SK-N-SH treated with all-trans-retinoic acid at 6 μM for 48 hours (cell line): ENCODE results near the gene XPO4.

Source experiments
- ATAC-seq: fragments of 200-7000 bp; cut with Tn5 transposase; 3 replicates; pipeline ENCODE4 v1.9.1; 2020; ENCODE audit warnings: mild to moderate bottlenecking, moderate library complexity
- ARNTL ChIP-seq: fragments of 450-650 bp; formaldehyde crosslinking; IDR thresholded peaks from 2 replicates; pipeline ENCODE4 v1.5.0; 2020; ENCODE audit warnings: low read depth, mild to moderate bottlenecking, moderate library complexity, borderline replicate concordance
- BACH2 ChIP-seq: fragments of 250-450 bp; sonication (Bioruptor Pico); IDR thresholded peaks from 2 replicates; pipeline ENCODE4 v1.9.0; 2021; ENCODE audit warnings: mild to moderate bottlenecking, borderline replicate concordance
- CSDC2 ChIP-seq: fragments of 250-450 bp; sonication (Bioruptor Pico); IDR thresholded peaks from 2 replicates; pipeline ENCODE4 v1.5.0; 2020; ENCODE audit warnings: mild to moderate bottlenecking, moderate library complexity
- ESRRG ChIP-seq: fragments of 250-450 bp; sonication (Bioruptor Pico); IDR thresholded peaks from 2 replicates; pipeline ENCODE4 v1.6.1; 2021; ENCODE audit warnings: mild to moderate bottlenecking
- GLIS3 ChIP-seq: fragments of 250-450 bp; sonication (Bioruptor Pico); IDR thresholded peaks from 2 replicates; pipeline ENCODE4 v1.5.0; 2020; ENCODE audit warnings: mild to moderate bottlenecking, moderate library complexity
- PPARA ChIP-seq: fragments of 250-450 bp; sonication (Bioruptor Pico); IDR thresholded peaks from 2 replicates; pipeline ENCODE4 v1.5.0; 2020; ENCODE audit warnings: mild to moderate bottlenecking, borderline replicate concordance
- RARB ChIP-seq: fragments of 250-450 bp; sonication (Bioruptor Pico); IDR thresholded peaks from 2 replicates; pipeline ENCODE4 v1.8.0; 2021; ENCODE audit warnings: mild to moderate bottlenecking, moderate library complexity
- TCF4 ChIP-seq: fragments of 250-450 bp; sonication (Bioruptor Pico); IDR thresholded peaks from 2 replicates; pipeline ENCODE4 v1.8.0; 2021; ENCODE audit warnings: mild to moderate bottlenecking, moderate library complexity, borderline replicate concordance
- TOX ChIP-seq: fragments of 250-450 bp; sonication (Bioruptor Pico); IDR thresholded peaks from 2 replicates; pipeline ENCODE4 v1.8.0; 2021; ENCODE audit warnings: mild to moderate bottlenecking, moderate library complexity, borderline replicate concordance
- ZC3H10 ChIP-seq: fragments of 250-450 bp; sonication (Bioruptor Pico); IDR thresholded peaks from 2 replicates; pipeline ENCODE4 v1.5.1; 2021; ENCODE audit warnings: mild to moderate bottlenecking, moderate library complexity
- ZFP3 ChIP-seq: fragments of 250-450 bp; sonication (Bioruptor Pico); IDR thresholded peaks from 2 replicates; pipeline ENCODE4 v1.5.0; 2020; ENCODE audit warnings: mild to moderate bottlenecking, moderate library complexity
- ZFP30 ChIP-seq: fragments of 450-650 bp; formaldehyde crosslinking; IDR thresholded peaks from 2 replicates; pipeline ENCODE4 v1.5.0; 2022; ENCODE audit warnings: mild to moderate bottlenecking, moderate library complexity
- ZNF70 ChIP-seq: fragments of 450-650 bp; formaldehyde crosslinking; IDR thresholded peaks from 2 replicates; pipeline ENCODE4 v1.5.0; 2020; ENCODE audit warnings: mild to moderate bottlenecking, moderate library complexity
- ZNF8 ChIP-seq: fragments of 450-650 bp; formaldehyde crosslinking; IDR thresholded peaks from 2 replicates; pipeline ENCODE4 v1.5.0; 2020; ENCODE audit warnings: mild to moderate bottlenecking, moderate library complexity
- TF ChIP-seq, protein P1 (sequence below): fragments of 250-450 bp; sonication (Bioruptor Pico); IDR thresholded peaks from 2 replicates; pipeline ENCODE4 v1.5.1; 2021; ENCODE audit warnings: mild to moderate bottlenecking, moderate library complexity
- TF ChIP-seq, protein P2 (sequence below): fragments of 250-450 bp; sonication (Bioruptor Pico); IDR thresholded peaks from 2 replicates; pipeline ENCODE4 v1.5.1; 2020; ENCODE audit warnings: low read depth, mild to moderate bottlenecking, moderate library complexity
- TF ChIP-seq, protein P3 (sequence below): fragments of 250-450 bp; sonication (Bioruptor Pico); IDR thresholded peaks from 2 replicates; pipeline ENCODE4 v1.5.0; 2020; ENCODE audit warnings: mild to moderate bottlenecking, moderate library complexity
- TF ChIP-seq, protein P4 (sequence below): fragments of 250-450 bp; sonication (Bioruptor Pico); IDR thresholded peaks from 2 replicates; pipeline ENCODE4 v1.8.0; 2020; ENCODE audit warnings: mild to moderate bottlenecking, moderate library complexity, borderline replicate concordance

The XPO4 gene

DNA sequence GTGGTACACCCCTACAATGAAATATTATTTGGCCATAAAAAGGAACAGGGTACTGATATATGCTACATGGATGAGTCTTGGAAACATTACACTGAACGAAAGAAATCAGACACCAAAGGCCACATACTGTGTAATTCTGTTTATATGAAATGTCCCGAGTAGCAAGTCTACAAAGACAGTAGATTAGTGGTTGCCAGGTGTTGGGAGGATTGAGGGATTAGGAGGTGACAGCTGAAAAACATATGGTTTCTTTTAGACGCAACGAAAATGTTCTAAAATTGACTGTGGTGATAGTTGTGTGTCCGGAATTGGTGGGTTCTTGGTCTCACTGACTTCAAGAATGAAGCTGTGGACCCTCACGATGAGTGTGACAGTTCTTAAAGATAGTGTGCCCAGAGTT lies 163.9 kb downstream of the XPO4 start (continued):
- TF ChIP-seq, protein P1, sequence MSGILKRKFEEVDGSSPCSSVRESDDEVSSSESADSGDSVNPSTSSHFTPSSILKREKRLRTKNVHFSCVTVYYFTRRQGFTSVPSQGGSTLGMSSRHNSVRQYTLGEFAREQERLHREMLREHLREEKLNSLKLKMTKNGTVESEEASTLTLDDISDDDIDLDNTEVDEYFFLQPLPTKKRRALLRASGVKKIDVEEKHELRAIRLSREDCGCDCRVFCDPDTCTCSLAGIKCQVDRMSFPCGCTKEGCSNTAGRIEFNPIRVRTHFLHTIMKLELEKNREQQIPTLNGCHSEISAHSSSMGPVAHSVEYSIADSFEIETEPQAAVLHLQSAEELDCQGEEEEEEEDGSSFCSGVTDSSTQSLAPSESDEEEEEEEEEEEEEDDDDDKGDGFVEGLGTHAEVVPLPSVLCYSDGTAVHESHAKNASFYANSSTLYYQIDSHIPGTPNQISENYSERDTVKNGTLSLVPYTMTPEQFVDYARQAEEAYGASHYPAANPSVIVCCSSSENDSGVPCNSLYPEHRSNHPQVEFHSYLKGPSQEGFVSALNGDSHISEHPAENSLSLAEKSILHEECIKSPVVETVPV (CRISPR knock-in tag), result no peak
- TF ChIP-seq, protein P2, sequence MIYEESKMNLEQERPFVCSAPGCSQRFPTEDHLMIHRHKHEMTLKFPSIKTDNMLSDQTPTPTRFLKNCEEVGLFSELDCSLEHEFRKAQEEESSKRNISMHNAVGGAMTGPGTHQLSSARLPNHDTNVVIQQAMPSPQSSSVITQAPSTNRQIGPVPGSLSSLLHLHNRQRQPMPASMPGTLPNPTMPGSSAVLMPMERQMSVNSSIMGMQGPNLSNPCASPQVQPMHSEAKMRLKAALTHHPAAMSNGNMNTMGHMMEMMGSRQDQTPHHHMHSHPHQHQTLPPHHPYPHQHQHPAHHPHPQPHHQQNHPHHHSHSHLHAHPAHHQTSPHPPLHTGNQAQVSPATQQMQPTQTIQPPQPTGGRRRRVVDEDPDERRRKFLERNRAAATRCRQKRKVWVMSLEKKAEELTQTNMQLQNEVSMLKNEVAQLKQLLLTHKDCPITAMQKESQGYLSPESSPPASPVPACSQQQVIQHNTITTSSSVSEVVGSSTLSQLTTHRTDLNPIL (CRISPR knock-in tag), result no peak
- TF ChIP-seq BACH2 (CRISPR knock-in tag) (no peak), ESRRG (no peak)

DNA sequence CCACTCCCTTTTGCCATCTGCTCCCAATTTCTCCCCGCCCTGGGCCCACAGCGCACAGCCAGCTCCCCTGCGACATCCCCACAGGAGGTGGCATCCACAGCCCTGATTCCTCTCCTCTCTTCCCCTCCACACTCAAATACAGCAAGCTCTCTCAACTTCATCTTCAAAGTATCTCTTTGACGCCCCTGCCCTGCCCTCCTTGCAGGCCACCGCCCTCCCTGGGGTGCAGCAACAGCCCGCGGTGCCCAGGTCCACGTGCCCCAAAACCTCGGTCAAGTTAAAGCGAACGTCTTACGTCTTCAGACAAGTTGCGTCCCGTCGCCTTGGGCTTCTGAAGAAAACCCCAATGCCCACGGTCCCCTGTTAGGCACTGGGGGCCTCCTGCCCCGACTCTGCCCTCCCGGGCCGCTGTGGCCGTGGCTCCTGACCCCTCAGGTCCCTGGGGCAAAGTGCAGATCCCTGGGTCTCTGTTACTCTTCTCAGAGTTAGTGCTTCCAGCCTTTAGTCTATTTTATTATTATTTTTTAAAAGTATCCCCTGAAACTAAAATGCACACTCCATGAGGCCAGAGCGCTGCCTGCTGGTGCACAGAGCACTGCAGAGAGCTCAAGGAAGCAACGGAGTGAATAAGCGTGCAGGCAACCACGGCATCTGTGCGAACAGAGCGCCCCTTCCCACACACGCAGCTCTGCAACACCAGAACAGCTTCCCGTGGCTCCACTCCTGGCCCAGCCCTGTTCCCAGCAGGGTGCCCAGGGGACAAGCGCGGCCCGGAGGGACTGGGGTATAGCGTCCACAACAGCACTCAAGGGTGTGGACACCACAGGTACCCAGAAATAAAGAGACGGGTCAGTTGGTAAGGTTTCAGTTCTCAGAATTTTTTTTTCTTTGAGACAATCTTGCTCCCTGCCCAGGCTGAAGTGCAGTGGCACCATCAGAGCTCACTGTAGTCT lies 172.6 kb downstream of the XPO4 start:
- TF ChIP-seq TOX (CRISPR knock-in tag), result no peak
- ATAC-seq, result no peak

DNA sequence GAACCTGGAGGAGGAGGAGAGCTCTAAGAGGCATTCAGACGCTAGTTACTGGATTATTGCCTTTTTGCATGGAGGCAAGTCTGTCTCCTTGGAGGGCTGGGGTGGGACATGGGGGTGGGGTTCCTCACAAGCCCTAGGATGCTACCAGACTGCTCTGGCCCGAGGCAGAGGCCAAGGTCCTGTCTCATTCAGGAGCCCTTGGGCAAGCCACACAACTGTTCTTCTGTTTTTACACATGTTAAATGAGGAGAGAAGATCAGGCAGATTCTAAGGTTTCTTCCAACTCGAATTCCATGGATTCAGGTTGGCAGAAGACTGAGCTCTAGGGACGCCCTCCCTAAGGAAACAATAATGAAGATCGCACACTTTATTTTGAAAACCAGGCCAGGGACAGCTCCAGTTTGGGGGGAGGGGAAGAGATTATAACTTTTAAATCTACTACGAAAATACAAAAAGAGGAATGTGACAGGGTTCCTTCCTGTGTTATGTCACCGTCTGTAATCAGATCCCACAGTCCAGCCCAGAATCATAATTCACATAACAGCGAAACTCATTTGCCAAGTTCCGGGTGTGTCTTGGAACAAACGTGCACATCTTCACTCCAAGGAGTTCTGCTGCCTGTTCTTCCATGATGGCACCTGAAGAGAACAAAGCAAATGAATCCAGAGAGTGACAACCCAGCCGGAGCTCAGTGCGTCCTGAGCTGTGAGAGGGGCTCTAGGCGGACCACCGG lies 173.8 kb downstream of the XPO4 start:
- TF ChIP-seq ZFP3 (CRISPR knock-in tag) (no peak), ZNF70 (no peak)
- TF ChIP-seq, protein P2 (CRISPR knock-in tag), result no peak
- TF ChIP-seq, protein P3, sequence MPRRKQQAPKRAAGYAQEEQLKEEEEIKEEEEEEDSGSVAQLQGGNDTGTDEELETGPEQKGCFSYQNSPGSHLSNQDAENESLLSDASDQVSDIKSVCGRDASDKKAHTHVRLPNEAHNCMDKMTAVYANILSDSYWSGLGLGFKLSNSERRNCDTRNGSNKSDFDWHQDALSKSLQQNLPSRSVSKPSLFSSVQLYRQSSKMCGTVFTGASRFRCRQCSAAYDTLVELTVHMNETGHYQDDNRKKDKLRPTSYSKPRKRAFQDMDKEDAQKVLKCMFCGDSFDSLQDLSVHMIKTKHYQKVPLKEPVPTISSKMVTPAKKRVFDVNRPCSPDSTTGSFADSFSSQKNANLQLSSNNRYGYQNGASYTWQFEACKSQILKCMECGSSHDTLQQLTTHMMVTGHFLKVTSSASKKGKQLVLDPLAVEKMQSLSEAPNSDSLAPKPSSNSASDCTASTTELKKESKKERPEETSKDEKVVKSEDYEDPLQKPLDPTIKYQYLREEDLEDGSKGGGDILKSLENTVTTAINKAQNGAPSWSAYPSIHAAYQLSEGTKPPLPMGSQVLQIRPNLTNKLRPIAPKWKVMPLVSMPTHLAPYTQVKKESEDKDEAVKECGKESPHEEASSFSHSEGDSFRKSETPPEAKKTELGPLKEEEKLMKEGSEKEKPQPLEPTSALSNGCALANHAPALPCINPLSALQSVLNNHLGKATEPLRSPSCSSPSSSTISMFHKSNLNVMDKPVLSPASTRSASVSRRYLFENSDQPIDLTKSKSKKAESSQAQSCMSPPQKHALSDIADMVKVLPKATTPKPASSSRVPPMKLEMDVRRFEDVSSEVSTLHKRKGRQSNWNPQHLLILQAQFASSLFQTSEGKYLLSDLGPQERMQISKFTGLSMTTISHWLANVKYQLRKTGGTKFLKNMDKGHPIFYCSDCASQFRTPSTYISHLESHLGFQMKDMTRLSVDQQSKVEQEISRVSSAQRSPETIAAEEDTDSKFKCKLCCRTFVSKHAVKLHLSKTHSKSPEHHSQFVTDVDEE (CRISPR knock-in tag), result no peak
- ATAC-seq, result no peak

DNA sequence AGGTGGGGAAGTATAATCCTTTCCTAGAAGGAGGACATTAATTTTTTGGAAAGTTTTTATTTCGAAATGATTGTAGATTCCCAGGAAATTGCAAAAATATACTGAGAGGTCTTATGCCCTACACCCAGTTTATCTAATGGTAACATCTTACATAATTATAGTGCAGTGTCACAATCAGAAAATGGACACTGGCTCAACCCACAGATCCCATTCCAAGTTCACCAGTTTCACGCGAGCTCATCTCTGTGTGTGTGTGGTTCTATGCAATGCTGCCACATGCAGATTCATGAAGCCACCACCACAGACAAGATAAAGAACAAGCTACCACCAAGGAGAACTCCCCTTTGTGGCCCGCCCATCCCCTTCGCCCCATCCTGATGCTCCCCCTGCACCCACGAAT lies 174.7 kb downstream of the XPO4 start:
- TF ChIP-seq, protein P4, sequence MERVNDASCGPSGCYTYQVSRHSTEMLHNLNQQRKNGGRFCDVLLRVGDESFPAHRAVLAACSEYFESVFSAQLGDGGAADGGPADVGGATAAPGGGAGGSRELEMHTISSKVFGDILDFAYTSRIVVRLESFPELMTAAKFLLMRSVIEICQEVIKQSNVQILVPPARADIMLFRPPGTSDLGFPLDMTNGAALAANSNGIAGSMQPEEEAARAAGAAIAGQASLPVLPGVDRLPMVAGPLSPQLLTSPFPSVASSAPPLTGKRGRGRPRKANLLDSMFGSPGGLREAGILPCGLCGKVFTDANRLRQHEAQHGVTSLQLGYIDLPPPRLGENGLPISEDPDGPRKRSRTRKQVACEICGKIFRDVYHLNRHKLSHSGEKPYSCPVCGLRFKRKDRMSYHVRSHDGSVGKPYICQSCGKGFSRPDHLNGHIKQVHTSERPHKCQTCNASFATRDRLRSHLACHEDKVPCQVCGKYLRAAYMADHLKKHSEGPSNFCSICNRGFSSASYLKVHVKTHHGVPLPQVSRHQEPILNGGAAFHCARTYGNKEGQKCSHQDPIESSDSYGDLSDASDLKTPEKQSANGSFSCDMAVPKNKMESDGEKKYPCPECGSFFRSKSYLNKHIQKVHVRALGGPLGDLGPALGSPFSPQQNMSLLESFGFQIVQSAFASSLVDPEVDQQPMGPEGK (CRISPR knock-in tag), result no peak
- TF ChIP-seq ZFP3 (CRISPR knock-in tag) (no peak), ZFP30 (no peak), CSDC2 (CRISPR knock-in tag) (no peak), BACH2 (CRISPR knock-in tag) (no peak), RARB (CRISPR knock-in tag) (no peak), PPARA (CRISPR knock-in tag) (no peak), TOX (CRISPR knock-in tag) (no peak), ARNTL (no peak), ZNF8 (CRISPR knock-in tag) (no peak), GLIS3 (CRISPR knock-in tag) (no peak), TCF4 (CRISPR knock-in tag) (no peak), ESRRG (no peak), ZC3H10 (CRISPR knock-in tag) (no peak), ZNF70 (no peak)
- TF ChIP-seq, protein P2 (CRISPR knock-in tag), result no peak
- TF ChIP-seq, protein P1 (CRISPR knock-in tag), result no peak
- ATAC-seq, result no peak
